CD4-positive, alpha-beta T cell treated with Interleukin-6 at 100 ng/mL for 8 hours (primary cell): Measurements from ENCODE around the gene CD320.

Source experiments
- DNase-seq: peaks from one replicate; pipeline ENCODE4 v3.0.0-alpha.2; 2020; ENCODE audit warnings: mixed read lengths, low spot score

The CD320 gene

DNA sequence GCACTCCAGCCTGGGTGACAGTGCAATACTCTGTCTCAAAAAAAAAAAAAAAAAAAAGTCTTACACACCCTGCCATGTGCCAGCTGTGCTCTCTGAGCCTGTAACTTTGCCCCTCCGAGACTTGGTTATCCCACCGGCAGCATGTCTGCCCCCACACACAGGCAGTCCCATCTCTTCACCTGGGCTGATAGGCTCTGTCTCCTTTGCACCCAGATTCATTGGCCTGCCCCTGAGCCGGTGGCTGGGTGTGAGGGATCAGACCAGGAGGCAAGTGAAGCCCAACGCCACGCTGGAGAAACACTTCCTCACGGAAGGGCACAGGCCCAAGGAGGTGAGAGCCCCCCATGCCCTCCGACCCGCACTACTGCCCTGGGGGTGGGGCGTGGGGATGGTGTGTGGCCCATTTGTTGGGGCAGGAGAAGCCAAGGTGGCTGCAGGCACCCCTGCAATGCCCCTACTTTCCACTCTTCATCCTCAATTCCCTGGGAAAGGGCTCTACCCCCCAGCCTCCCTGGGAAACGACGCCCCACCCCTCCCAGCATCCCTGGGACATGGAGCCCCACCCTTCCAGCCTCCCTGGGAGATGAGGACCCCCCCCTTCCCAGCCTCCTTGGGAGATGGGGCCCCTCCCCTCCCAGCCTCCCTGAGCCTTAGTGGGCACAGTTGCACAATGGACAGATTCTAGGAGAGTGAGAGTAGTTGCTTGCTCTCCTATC, 53.7 kb downstream of the CD320 start:
- no peak for DNase-seq

DNA sequence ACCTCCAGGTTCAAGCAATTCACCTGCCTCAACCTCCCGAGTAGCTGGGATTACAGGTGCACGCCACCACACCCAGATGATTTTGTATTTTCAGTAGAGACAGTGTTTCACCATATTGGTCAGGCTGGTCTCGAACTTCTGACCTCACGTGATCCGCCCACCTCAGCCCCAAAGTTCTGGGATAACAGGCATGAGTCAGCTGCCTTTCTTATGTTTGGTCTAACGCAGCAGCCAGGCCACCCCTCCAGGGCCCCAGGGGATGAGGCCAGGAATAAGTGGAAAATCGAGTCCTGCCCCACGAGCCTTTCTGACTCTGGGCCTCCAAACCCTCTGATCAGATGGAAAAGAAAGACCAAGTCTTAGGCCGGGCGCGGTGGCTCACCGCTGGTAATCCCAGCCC, 54.5 kb downstream of the CD320 start:
- no peak for DNase-seq

DNA sequence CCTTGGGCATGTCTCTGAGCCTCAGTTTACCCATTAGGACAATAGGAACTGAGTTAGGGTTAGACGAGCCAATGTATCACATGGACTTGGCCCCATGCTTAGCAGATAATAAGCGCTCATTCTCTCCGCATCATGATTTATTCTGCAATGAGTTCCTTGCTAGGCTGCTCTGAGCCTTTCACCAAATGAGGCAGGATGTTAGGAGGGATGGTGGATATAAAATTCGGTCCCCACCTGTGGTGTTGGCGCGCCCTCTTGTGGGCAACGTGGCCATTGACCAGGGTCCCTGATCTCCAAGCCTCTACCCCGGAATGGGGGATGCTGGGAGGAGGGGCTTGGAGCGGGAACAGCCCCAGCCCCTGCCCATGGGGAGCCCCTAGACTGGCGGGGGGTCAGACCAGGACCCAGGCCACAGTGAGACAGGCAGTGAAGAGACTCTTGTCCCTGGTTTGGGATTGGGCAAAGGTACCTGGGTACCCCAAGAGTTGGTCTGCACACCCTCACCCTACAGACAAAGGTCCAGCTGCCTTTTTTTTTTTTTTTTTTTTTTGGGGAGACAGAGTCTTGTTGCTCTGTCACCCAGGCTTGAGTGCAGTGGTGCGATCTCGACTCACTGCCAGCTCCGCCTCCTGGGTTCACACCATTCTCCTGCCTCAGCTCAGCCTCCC, 55.1 kb downstream of the CD320 start:
- DNase-seq: peak; percentile 81
